Measurements from ENCODE around the gene PDCD1LG2.

The PDCD1LG2 gene

DNA sequence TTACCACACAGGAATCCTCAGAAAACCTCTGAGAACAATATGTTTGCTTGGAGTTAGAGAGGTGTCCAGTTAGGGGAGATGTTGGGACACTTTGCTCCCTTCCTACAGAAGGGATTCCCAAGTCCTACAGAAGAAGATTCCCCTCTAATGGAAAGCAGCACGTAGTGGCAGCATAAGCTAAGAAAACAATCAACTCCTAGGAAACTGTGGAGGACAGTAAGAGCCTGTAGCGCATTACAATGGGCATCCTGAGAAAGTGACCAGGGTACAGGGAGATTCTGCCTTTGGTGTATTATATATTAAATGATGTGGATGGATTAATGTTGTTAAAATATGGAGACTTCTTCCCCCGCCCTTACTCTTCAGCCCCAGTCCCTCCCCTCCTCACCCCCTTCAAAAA, 104.7 kb downstream of the PDCD1LG2 start:
- no peak for DNase-seq

DNA sequence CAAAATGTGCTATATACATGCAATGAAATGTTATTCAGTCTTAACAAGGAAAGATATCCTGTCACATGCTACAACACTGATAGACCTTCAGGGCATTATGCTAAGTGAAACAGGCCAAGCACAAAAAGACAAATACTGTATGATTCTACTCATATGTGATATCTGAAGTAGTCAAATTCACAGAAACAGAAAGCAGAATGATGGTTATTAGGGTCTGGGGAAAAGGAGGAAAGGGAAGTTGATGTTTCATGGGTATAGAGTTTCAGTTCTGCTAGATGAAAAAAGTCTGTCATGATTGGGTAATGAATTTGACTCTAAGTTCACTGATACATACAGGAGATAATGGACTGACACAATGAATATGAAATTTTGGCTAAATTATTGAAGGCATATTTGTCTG, 107.4 kb downstream of the PDCD1LG2 start:
- DNase-seq: no peak

DNA sequence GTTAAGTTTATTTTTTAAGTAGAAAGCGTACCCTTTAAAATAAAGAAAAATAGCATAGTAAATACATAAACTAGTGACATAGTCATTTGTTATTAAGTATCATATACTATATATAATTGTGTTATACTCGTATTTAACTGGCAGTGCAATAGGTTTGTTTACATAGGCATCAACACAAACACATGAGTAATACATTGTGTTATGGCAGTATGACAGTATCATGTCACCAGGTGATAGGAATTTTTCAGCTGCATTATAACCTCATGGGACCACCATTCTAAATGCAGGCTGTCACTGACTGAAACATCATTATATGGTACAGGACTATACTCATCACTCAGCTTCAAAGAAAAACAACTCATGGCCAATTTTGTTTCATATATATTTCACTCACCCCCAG, 110.2 kb downstream of the PDCD1LG2 start:
- DNase-seq: no peak
